Measurements from ENCODE around the gene ANKDD1B.

ANKDD1B gene

DNA sequence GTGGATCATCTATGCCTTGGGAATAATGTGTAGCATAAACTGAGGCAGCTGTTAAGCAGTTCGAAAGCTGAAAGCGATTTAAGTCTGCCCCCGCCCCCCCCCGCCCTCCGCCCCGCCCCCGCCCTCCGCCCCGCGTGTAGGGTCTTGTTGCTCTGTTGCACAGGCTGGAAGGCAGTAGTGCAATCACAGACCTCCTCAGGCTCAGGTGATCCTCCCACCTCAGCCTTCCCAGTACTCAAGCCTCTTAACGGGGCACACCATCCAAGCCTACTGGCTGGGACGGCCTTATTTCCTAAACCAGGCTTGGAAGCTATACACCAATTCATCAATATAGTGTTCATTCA, 945 bp downstream of the ANKDD1B start:
- Histone ChIP-seq H3K9ac (no peak overlapping the region), H3K27me3 (no peaks in the 10 kb centered on the region), H3K4me3 (no peak overlapping the region), H3K36me3 (peaks cover 0 to 12% (median 0%) of the 10 kb centered on the region in 11 experiments; a peak in 5 of 22 replicates), H3K9me3 (replicated peaks in 1 of 11) (peaks cover 0 to 7% (median 0%) of the 10 kb centered on the region in 11 experiments; a peak in 5 of 22 replicates), H3K4me2 (no peak overlapping the region), H3K27ac (no peak overlapping the region), H4K20me1 (no peaks in the 10 kb centered on the region), H3K4me1 (peaks cover 0 to 4% (median 0%) of the 10 kb centered on the region in 10 experiments; a peak in 7 of 20 replicates)
- no peak for TF ChIP-seq Cebpa-rat (IDR thresholded peaks at IDR 0.05)

- H3K4me1 ChIP-seq, result no peaks in the 10 kb centered on the region
- TF ChIP-seq Cebpa-rat (IDR thresholded peaks at IDR 0.05), result no peak
- H3K27ac ChIP-seq, result no peak overlapping the region
- H3K4me3 ChIP-seq, result no peak overlapping the region
- peaks cover 0 to 7% (median 0%) of the 10 kb centered on the region in 11 experiments; a peak in 5 of 22 replicates for H3K9me3 ChIP-seq (replicated peaks in 1 of 11)
- no peaks in the 10 kb centered on the region for H3K27me3 ChIP-seq
- H4K20me1 ChIP-seq, result no peaks in the 10 kb centered on the region
- no peak overlapping the region for H3K4me2 ChIP-seq
- no peak overlapping the region for H3K9ac ChIP-seq
- H3K36me3 ChIP-seq, result peaks cover 0 to 12% (median 0%) of the 10 kb centered on the region in 11 experiments; a peak in 5 of 22 replicates
Measured at GRCh38 chr5:75612901-75613300, 1.6 kb downstream of the ANKDD1B start.

DNA sequence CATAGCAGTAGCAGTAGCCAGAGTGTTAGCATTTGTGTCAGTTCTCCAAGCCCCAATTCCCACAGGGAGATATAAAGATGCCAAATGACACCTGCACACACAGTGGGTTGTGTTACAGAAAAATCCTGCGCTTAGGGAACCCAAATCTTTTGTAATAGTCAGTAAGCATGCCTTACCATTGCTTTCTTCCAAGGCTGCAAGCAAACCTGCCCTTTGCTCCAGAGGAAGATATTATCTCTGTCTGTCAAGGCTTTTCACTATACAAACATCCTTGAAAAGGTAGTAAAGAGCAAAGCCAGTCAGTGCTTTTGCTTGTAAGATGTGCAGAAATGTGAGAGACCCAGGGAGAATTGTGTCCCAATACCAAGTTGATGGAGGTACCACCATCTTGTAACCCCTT, 2.9 kb downstream of the ANKDD1B start:
- peaks cover 0 to 7% (median 0%) of the 10 kb centered on the region in 11 experiments; a peak in 5 of 22 replicates for H3K9me3 ChIP-seq (replicated peaks in 1 of 11)
- no peak overlapping the region for H3K9ac ChIP-seq
- TF ChIP-seq Cebpa-rat (IDR thresholded peaks at IDR 0.05), result no peak
- H3K36me3 ChIP-seq, result peaks cover 0 to 7% (median 0%) of the 10 kb centered on the region in 11 experiments; a peak in 4 of 22 replicates
- H3K4me3 ChIP-seq, result no peak overlapping the region
- no peaks in the 10 kb centered on the region for H3K27me3 ChIP-seq
- H3K4me2 ChIP-seq, result no peak overlapping the region
- no peaks in the 10 kb centered on the region for H4K20me1 ChIP-seq
- no peaks in the 10 kb centered on the region for H3K4me1 ChIP-seq
- H3K27ac ChIP-seq, result no peak overlapping the region

GRCh38 chr5:75616371-75616881, 5.2 kb downstream of the ANKDD1B start:
- H3K4me1 ChIP-seq, result no peaks in the 10 kb centered on the region
- no peak overlapping the region for H3K4me3 ChIP-seq
- H3K9ac ChIP-seq, result no peak overlapping the region
- H3K27me3 ChIP-seq, result no peaks in the 10 kb centered on the region
- H3K36me3 ChIP-seq, result peaks cover 0 to 4% (median 0%) of the 10 kb centered on the region in 11 experiments; a peak in 3 of 22 replicates
- peaks cover 0 to 4% (median 0%) of the 10 kb centered on the region in 11 experiments; a peak in 5 of 22 replicates for H3K9me3 ChIP-seq (replicated peaks in 1 of 11)
- no peak overlapping the region for H3K4me2 ChIP-seq
- no peaks in the 10 kb centered on the region for H4K20me1 ChIP-seq
- TF ChIP-seq Cebpa-rat (IDR thresholded peaks at IDR 0.05), result no peak
- no peak overlapping the region for H3K27ac ChIP-seq

DNA sequence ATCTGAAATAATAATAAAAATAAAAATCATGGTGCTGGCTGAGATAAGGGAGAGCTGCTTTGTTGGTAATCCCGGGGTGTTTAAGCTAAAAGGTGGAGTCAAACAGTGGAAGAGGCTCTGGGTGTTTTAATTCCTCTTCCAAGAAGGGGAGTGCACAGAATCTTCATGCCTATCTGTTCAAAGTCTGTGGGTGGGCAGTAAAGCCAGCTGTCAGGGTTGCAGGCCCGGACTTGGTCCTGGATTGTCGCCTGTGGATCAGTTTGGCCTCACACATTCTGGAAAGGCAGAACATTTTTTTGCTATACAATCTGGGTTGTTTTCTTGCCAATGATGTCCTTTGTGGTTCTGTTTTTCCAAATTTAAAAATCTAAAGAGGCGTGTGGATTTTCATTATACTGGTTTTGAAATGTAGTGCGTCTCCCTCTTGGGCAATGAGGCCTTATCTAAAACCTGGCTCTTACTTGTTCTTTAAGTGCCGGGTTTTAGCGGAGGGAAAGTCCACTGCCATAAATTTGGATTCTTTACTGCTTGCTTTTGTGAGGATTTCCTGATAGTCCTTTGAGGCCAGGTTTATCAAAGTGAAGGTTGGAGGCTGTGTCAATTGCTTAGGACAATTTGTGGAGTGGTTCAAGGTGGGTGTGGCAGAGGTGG, 5.8 kb downstream of the ANKDD1B start:
- Histone ChIP-seq H4K20me1 (no peaks in the 10 kb centered on the region), H3K4me3 (no peak overlapping the region), H3K27ac (no peak overlapping the region), H3K27me3 (no peaks in the 10 kb centered on the region), H3K4me2 (no peak overlapping the region), H3K9ac (no peak overlapping the region), H3K36me3 (no peaks in the 10 kb centered on the region), H3K9me3 (replicated peaks in 1 of 11) (no peaks in the 10 kb centered on the region), H3K4me1 (no peaks in the 10 kb centered on the region)
- no peak for TF ChIP-seq Cebpa-rat (IDR thresholded peaks at IDR 0.05)

GRCh38 chr5:75617736-75618352, 6.6 kb downstream of the ANKDD1B start:
- no peaks in the 10 kb centered on the region for H3K36me3 ChIP-seq
- no peaks in the 10 kb centered on the region for H3K9me3 ChIP-seq (replicated peaks in 1 of 11)
- no peak overlapping the region for H3K27ac ChIP-seq
- no peaks in the 10 kb centered on the region for H3K4me1 ChIP-seq
- no peaks in the 10 kb centered on the region for H4K20me1 ChIP-seq
- no peaks in the 10 kb centered on the region for H3K27me3 ChIP-seq
- no peak overlapping the region for H3K4me2 ChIP-seq
- no peak overlapping the region for H3K4me3 ChIP-seq
- no peak overlapping the region for H3K9ac ChIP-seq
- TF ChIP-seq Cebpa-rat (IDR thresholded peaks at IDR 0.05), result no peak

DNA sequence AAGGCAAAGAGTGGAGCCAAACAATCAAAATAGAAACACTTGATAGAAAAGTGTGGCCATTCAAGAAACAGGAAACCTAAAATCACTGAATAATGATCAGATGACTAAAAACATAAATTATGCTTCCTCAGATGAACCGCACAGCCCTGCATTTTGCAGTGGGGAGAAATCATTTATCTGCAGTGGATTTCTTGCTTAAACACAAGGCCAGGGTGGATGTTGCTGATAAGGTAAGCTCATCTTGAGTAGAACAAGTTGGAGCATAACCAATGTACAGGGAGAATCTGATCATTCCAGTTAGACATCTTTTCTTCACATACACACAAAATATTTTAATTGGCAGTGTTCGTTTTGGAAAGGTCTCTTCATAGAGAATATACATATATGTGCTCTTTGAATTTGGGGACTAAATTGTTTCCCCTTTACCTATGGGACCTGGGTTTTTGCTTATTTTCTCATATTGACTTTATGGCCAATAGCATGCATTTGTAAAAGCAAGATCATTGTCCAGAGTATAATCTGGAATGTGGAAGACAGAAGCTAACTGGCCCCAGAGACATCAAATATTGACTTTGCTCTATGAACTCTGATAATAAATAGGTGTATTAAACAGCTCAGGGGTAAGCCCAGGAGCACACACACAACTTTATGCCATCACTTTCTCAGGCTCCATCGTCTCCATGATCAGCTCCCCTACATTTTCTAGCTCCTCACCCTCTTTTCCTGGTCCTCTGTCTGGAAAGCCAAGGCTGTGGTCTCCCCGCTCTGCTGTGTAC, 9.1 kb downstream of the ANKDD1B start:
- H3K36me3 ChIP-seq, result no peaks in the 10 kb centered on the region
- no peaks in the 10 kb centered on the region for H3K27me3 ChIP-seq
- no peak for TF ChIP-seq Cebpa-rat (IDR thresholded peaks at IDR 0.05)
- no peak overlapping the region for H3K4me2 ChIP-seq
- no peaks in the 10 kb centered on the region for H4K20me1 ChIP-seq
- no peaks in the 10 kb centered on the region for H3K4me1 ChIP-seq
- no peak overlapping the region for H3K27ac ChIP-seq
- H3K9ac ChIP-seq, result no peak overlapping the region
- H3K4me3 ChIP-seq, result no peak overlapping the region
- no peaks in the 10 kb centered on the region for H3K9me3 ChIP-seq (replicated peaks in 1 of 11)

DNA sequence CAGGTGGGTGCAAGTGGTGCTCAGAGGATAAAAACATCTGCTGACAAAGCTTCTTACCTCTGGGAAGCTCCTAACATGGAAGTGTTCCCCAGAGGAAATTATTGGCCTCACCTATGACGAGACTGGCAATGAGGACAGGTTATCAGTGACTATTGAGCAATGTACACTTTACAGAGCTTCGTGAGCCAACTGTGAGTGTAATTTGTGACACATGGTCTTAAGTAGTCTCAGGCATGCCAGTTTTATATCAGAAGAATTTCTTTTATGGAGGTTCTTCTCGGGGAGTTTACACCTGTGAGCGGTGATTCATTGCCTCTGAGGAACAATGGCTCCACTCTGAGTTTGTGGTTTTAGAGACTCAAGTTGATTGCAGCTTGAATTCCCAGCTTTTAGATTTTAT, 11.3 kb downstream of the ANKDD1B start:
- H3K4me1 ChIP-seq, result no peaks in the 10 kb centered on the region
- H3K9ac ChIP-seq, result no peak overlapping the region
- no peak for TF ChIP-seq Cebpa-rat (IDR thresholded peaks at IDR 0.05)
- peaks cover 0 to 6% (median 0%) of the 10 kb centered on the region in 11 experiments; a peak in 1 of 22 replicates for H3K36me3 ChIP-seq
- no peaks in the 10 kb centered on the region for H3K27me3 ChIP-seq
- H3K9me3 ChIP-seq (replicated peaks in 1 of 11), result no peaks in the 10 kb centered on the region
- no peak overlapping the region for H3K4me3 ChIP-seq
- H4K20me1 ChIP-seq, result no peaks in the 10 kb centered on the region
- H3K27ac ChIP-seq, result no peak overlapping the region
- no peak overlapping the region for H3K4me2 ChIP-seq

- Histone ChIP-seq H3K27me3 (no peaks in the 10 kb centered on the region), H3K4me1 (no peaks in the 10 kb centered on the region), H3K9ac (no peak overlapping the region), H3K4me3 (no peak overlapping the region), H3K4me2 (no peak overlapping the region), H4K20me1 (no peaks in the 10 kb centered on the region), H3K36me3 (peaks cover 0 to 6% (median 0%) of the 10 kb centered on the region in 11 experiments; a peak in 1 of 22 replicates), H3K27ac (no peak overlapping the region), H3K9me3 (replicated peaks in 1 of 11) (no peaks in the 10 kb centered on the region)
- no peak for TF ChIP-seq Cebpa-rat (IDR thresholded peaks at IDR 0.05)
Measured at GRCh38 chr5:75623846-75624245, 12.6 kb downstream of the ANKDD1B start.

Measured in BLaER1 treated with 17β-estradiol and CSF1 and Interleukin-3, amounts not matched to agents 10 nM and 100 nM (cell line).